Measurements from ENCODE around the gene OR9A4. TPM values are rescaled to one million over a fixed set of nuclear protein-coding genes. Genes with fewer than 3 reads are reported as not detected.

OR9A4 gene
- total RNA-seq, 1 experiment from 2014 or later, result not detected

GRCh38 chr7:141930211-141930610 lies 14.0 kb downstream of the OR9A4 start:
- no peak overlapping the region for H3K27ac ChIP-seq (ENCODE audit: insufficient read length, low read depth, low read length)
- H4K91ac ChIP-seq (ENCODE audit: insufficient read length, low read depth, low read length), result no peak overlapping the region
- no peaks in the 10 kb centered on the region for H3K79me2 ChIP-seq (ENCODE audit: insufficient read depth, low read length)
- no peak overlapping the region for H3T11ph ChIP-seq (ENCODE audit: low read length)
- no peaks in the 10 kb centered on the region for H3K27me3 ChIP-seq (ENCODE audit: insufficient read depth, low read length)
- Mint-ChIP-seq H3K4me1 (peaks cover 5 to 9% of the 10 kb centered on the region in 2 experiments), H3K27me3 (ENCODE audit: low read depth) (peaks cover 5% of the 10 kb centered on the region), H3K9me3 (peaks cover 2 to 4% of the 10 kb centered on the region in 2 experiments; a peak in 2 of 5 replicates), H3K27ac (no peak overlapping the region), H3K36me3 (ENCODE audit: insufficient read depth in 1 of 3, low read depth in 3 of 3) (no peaks in the 10 kb centered on the region; a peak in 2 of 7 replicates), H3K4me3 (no peak overlapping the region)
- WGBS (ENCODE audit: extremely low coverage, insufficient read length, low lambda C conversion rate), result no CpG with 5 or more reads among the region's 5 CpGs
- H3K18ac ChIP-seq (ENCODE audit: insufficient read length, low read depth, low read length), result no peak overlapping the region
- H3K14ac ChIP-seq (ENCODE audit: insufficient read depth, low read length), result no peak overlapping the region
- H2AK5ac ChIP-seq (ENCODE audit: insufficient read length, low read length), result no peak overlapping the region
- no peak overlapping the region for H4K5ac ChIP-seq (ENCODE audit: insufficient read length, low read depth, low read length)
- no peak for DNase-seq
- H4K8ac ChIP-seq (replicated peaks; ENCODE audit: insufficient read length, low read depth, low read length), result no peak overlapping the region
- no peak overlapping the region for H3K4ac ChIP-seq (ENCODE audit: low read depth, low read length)
- H2BK120ac ChIP-seq (ENCODE audit: low read depth, low read length, poor library complexity, severe bottlenecking), result no peak overlapping the region
- no peak overlapping the region for H2BK20ac ChIP-seq (ENCODE audit: low read depth, low read length, poor library complexity, severe bottlenecking)
- H2BK12ac ChIP-seq (ENCODE audit: insufficient read length, low read depth, low read length), result no peak overlapping the region
- H3K79me1 ChIP-seq (ENCODE audit: insufficient read depth, low read depth, low read length, poor library complexity, severe bottlenecking), result no peaks in the 10 kb centered on the region
- H2BK15ac ChIP-seq (ENCODE audit: low read depth, low read length), result no peak overlapping the region
- no peak overlapping the region for H3K56ac ChIP-seq (ENCODE audit: insufficient read length, low read depth, low read length)
- 0 out of 2 replicates have a peak, but pooled peaks cover 3% of the 10 kb centered on the region for H3K4me1 ChIP-seq (ENCODE audit: insufficient read depth, low read length)
- no peak overlapping the region for H2AFZ ChIP-seq (ENCODE audit: low read length)
- H3K9me3 ChIP-seq (ENCODE audit: control insufficient read depth, low read depth, low read length), result no peaks in the 10 kb centered on the region
- no peaks in the 10 kb centered on the region for H3K23me2 ChIP-seq (ENCODE audit: insufficient read length, low read depth, low read length, poor library complexity, severe bottlenecking)
- H3K9ac ChIP-seq (ENCODE audit: extremely low read depth, insufficient read length, low read length), result no peak overlapping the region
- no peak for TF ChIP-seq CTCF (conservative IDR thresholded peaks at IDR 0.05)
- no peak overlapping the region for H2BK5ac ChIP-seq (ENCODE audit: insufficient read length, low read length)
- no peak overlapping the region for H3K4me2 ChIP-seq (ENCODE audit: insufficient read depth, insufficient read length, low read length)
- H4K20me1 ChIP-seq (ENCODE audit: control insufficient read depth, insufficient read depth, insufficient read length), result no peaks in the 10 kb centered on the region
- no peak overlapping the region for H3K23ac ChIP-seq (ENCODE audit: insufficient read length, low read depth, low read length)
